ENCODE measurements around the gene VTN.

The VTN gene

DNA sequence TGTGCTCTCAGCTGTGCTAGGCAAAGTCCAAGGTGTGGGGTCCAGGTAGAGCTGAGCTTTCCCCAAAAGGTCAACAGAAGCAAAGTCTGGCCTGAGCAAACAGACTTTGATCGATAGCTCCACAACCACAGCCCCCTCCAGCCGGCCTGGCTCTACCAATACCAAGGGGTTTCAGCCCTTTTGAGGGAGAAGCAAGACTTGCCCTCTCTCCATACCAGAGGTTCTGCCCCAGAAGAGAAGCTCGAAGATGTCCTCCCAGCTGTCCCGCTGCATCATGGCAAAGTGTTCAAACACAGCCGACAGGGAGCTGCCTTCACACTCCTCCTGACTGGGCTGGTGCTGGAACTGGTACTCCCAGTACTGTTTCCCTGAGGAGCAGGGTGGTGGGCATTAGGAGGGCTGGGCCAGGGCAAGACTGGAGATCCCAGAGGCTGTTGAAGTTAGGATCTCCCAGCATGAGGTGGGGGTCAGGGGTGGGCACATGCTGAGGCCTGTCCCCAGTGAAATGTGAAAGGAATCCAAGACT is 1.7 kb downstream of the VTN start:
- DNase-seq = no peak

DNA sequence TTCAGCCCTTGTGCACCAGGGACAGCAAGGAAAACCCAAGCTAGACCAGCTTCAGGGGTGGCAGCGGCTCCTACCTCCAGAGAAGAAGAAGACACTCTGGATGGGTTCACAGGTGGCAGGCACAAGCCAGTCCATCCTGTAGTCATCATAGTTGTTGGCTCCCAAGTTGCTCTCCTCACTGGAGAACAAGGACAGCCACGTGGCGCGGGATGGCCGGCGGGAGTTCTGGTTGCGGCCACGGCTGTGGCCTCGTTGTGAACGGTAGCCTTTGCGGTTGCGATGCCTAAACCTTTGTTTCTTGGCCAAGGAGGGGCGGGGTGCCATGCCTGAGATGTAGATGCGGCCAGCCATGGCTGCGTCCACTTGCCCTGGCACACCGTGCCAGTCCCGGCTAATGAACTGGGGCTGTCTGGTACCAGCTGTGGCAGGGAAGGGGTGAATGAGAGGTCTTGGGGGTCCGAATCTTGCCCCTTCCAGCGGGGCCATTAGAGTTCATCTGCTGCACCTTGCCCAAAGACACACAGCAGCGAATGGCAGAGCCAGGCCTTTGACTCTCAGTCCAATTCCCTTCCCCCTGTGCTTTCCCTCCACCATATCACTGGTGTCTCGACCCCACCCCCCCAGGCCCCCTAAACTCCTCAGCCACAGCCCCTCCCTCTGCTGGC is 2.3 kb downstream of the VTN start:
- no peak for DNase-seq

DNA sequence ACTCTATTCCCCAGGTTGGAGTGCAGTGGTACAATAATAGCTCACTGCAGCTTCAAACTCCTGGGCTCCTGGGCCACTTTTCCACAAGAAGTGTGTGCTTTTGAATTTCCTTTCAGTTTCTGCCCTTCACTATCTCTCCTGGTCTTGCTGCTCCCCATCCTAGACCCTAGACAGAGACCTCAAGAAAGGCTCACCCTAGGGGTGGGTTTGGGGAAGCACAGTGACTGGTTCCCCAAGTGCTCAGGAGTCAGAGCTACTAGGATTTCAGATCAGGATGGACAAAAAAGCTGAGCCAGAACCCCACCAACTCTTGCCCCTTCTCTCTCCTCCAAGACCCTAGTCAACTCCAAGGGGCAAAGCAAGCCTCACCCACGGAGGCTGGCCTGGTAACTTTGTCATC is 3.5 kb downstream of the VTN start:
- no peak for DNase-seq

DNA sequence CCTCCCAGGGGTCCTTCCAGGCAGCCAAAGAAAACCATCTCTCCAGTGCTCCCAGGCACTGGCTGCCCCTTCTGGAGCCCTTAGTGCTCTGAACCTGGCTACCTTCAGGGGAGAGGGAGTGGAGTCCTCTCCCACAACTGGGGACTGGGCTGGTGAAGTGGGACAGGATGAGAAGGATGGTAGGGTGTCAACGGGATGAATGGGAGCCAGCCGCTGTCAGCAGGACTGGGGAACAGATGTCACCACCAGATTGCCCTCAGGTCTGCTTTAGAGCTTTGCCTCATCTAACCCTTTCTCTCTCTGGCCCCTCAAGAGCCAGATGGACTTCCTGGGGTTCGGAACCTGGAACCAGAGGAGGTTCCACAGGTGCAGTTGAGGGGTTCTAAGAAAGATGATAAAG is 4.6 kb downstream of the VTN start:
- DNase-seq = peak; percentile 44

DNA sequence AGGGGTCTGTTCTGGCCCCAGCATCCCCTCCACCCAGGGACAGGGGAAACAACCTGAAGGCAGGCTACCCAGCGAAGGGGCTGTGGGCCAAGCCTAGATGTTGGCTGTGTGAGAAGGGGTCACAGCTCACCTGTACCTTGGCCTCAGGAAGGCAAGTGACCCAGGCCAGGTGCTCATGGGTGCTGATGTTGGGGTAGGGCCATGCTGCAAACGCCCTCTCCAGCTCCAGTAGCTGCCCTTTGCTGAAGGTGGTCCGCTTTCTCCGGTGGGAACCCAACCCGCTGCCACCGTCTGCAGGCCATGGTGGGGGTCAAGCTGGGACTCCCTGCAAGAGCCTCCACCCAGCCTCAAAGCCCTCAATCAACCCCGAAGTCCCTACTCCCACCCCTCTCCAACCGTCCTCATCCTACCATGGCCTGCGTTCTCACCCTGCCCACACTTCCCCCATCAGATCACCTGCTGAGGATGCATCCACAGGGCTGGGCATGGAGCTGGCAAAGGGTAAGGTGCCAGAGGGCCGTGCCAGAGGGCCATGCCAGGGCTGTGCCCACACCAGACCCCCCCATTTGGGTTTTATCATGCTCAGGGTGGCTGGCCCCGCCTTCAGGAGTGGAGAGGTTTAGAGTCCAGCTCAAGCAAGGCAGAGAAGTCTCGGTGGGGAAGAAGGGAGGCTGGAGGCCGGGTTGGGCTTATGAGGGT is 5.3 kb downstream of the VTN start, which contains the start of gene SEBOX:
TSS of gene SEBOX (minus strand) at position 535 of the 699 bp plus-strand sequence. CDS start at position 487, 48 bp downstream.
- no peak for DNase-seq

DNA sequence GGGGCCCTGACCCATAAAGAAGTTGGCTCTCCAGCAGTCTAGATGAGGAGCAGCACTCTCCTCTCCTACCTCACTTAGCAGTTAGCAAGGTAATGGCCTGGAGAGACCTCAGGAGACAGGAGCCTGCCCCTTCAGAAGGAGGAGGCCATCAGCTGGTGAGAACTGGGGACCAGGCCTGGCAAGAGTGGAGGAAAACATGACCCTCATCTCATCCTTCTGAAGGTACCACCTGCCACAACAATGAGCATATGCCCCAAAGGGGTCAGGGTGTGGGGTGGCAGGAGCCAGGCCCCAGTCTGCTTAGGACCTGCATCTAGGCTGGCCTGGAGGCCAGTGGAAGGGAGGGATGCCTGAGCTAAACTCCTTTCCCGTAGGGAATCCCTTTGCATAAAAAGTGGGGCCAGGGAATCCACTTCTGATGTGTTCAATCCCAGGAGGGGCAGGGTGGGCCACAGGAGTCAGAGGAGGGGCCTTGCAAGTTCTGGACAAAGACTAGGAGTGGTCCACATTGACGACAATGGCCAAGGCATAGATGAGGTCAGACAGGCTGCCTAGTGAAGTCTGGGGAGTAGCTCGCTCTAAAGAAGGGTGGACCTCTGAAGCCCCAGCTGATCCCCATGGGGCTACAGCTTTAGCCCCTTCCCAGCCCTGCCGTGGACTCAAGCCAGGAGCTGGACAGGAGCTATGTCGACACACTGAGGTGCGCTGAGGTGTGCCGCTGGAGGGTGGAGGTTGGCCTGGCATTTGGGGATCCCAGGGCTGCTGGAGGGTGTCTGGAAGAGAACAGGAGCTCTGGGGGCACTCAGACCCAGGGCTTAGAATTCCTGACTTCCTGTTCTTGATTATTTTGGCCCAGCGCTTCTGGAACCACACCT is 6.1 kb downstream of the VTN start:
- no peak for DNase-seq

DNA sequence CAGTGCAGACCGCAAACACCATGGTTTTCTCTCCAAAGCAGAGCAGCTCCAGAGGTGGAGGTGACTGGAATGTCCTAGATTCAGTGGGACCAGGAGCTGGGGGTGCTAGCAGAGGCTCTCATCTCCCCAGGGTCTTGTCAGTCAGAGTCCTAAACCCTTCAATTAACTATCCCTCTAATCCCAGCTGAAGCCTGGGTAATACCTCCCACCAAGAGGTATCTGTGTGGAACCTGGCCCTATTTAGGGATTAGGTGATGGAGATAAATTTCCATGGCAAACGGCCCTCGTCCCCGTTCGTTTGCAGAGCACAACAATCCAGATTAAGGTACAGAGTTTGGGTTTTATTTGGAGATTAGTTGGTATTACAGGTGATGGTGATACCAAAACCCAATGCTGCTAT is 6.9 kb downstream of the VTN start:
- no peak for DNase-seq

DNA sequence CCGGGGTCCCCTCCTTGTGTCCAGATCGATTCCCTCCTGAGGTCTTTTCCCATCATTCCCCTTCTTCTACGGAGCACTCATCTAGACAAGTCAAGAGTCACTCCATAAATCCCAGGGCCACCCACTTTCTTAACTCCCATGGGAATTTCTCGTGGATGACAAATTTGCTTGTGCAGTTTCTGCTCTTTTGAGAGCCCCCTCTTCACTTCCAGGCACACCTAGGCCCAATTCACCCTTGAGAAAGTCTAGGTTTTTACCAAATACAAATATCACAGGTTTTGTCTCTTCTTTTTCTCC is 12.3 kb downstream of the VTN start:
- DNase-seq = no peak

DNA sequence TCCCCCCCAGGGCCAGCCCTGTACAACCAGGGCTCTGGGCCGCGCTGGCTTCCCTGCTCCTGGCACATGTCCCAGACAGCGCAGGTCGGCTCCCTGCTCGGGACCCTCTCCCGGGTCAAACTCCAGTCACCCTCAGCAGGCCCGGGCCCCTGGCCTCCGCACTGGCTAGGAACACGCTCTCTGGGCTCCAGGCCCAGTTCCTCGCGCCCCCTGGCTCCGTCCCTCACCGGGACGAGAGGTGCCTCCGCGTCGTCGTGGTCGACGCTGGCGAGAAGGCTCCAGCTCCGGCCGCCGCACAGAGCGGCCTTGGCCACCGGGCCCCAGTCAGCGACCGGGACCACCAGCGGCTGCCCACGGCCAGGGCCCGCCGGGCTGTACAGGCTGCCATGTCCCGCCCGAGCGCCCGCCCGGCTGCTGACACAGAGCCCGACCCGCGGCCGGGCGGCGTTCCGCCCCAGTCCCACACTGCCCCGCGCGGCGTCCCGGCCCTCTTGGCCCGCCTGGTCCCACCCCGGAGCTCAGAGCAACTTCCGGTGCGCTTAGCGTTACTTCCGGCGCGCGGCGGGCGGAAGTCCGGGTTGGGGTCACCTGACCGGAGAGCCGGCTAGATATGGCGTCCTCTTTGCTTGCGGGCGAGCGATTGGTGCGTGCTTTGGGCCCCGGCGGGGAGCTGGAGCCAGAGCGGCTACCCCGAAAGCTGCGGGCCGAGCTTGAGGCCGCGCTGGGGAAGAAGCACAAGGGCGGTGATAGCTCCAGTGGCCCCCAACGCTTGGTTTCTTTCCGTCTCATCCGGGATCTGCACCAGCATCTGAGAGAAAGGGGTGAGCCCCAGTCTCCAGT is 12.8 kb downstream of the VTN start, which contains the start of gene POLDIP2:
TSS of gene POLDIP2 (minus strand) at position 467 of the 840 bp plus-strand sequence. CDS start at position 388, 79 bp downstream.
- DNase-seq = peak; percentile 73

DNA sequence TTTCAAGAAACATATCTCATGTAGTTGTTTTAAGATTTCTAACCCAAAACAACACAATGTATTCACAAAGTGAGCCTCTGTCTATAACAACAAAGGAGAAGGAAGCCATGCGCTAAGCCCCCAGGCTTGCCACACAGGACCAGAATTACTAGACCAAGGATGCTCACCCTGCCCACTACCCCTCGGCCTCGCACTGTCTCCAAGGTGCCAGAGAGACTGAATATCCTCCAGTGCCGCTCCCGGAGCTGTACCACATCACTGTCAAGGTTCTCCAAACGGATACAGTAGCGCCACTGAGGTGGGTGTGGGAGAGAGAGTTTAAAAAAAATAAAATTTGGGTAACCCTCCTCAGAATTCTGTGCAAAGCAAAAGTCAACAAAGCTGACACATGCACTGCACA is 19.8 kb downstream of the VTN start:
- no peak for DNase-seq

DNA sequence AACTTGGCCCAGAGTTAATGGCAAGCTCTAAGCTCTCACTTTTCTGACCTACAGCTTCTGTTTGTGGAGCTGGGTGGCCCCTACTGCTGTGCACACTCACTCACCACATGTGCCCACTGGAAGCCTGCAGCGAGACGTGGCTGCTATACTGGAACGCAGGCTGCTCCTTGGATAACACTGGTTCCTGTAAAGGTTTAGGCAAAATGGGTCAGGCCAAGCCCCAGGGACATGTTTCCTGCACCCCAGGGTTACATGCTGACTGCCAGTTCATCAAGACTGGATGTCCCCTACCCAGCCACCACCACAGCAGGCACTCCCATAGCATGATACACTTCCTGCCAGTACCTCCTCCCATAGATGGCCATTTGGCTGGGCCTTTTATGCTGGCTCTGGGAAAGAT is 21.1 kb downstream of the VTN start:
- no peak for DNase-seq

DNA sequence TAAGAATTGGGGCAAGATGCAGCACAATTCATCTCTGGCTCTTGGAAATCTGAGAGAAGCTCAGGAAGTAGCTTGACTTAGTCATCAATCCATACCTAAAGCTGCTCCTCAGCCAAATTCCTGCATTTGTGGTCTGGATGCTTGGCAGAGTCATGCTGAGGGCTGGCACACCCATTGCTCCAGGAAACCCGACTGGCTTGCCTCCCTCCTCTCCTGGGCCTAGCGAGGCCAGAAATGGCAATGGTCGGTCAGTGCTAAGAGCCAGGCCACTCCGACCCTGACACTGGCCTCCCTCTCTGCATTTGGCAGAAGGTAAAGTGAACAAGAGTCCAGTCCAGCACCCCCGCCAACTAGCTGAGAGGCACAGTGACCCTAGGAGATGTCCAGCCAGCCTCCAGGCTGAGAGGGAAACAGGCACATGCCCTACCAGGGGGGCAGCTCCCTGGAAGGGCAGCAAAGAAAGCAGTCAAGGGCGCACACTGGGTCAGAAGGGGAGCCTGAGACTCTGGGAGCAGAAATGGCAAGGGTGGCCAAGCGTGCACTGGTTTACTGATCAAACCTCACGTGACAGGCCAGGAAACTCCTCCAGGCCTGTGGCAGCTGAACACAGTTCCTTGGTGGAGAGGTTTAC is 22.7 kb downstream of the VTN start:
- DNase-seq = no peak

DNA sequence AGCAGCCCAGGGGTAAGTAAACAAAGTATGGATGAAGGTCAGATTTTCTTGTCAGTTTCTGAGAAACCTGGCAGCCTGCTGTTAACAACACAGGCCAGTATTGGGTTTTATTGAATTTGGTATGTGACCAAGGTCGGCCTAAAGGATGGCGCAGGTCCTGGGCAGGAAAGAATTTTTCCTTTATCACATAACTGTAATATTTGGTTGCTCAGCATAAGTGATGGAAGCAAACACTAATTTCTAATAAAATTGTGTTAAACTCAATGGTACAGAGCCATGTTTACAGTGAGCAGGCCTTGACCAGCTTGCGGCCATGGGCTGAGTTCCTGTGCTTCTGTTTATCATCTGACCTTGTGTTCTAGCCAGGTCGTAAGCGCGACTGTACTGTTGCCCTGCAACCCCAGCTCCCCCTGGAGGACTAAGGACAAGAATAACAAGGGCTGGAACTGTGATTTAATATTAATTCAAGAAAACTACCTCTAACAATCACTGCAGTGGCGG is 23.3 kb downstream of the VTN start:
- no peak for DNase-seq

DNA sequence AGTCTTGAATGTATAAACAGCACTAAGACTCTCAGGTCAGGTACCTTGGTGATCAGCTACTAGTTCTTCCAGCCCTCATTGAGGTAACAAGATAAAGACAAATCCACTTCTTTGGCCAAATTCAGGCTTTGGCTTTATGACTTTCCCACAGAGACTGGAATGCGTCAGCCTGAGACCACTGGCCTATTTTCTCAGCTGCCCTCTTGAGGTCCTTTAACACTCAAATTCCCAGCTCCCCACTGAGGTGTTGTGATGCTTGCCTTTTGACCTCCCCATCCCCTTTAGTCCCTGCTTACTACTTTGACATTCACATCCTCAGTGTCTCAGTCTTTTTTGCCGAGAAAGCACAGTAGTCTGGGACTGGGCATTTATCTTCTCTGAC is 23.9 kb downstream of the VTN start:
- DNase-seq = no peak

DNA sequence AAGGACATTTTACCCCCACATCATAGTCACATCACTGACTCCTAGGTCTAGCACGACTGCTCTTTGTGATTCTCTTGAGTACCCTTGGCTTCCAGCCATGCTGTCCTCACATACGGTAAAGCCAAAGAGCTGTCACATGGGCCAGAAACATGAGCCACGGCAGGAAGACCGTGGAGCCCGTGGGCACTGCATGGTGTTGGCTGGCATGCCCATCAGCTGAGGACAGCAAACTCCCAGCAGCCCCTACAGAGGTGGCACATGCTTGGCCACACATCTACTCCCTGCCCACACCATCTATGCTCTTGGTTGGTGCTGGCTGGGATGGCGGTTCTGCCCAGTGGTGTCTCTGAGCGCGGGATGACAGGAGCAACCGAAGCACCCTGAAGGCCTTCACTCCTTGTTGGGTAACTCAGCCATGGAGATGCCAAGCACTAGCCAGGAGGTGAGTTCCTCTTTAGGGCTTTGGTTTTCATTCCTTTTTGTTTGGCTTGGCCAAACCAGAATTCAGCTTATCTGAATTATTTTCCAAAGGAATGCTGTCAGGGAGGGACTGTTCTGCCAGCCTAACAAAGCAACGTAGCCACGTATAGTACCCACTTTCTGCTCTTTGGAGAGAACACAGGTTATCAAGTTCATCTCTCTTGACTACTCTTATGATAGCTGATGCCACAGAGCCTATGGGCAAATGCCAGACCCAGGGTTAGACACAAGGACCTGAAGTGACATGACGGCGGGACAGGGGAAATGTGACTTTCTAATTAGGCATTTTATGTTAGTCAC is 24.5 kb downstream of the VTN start:
- no peak for DNase-seq

DNA sequence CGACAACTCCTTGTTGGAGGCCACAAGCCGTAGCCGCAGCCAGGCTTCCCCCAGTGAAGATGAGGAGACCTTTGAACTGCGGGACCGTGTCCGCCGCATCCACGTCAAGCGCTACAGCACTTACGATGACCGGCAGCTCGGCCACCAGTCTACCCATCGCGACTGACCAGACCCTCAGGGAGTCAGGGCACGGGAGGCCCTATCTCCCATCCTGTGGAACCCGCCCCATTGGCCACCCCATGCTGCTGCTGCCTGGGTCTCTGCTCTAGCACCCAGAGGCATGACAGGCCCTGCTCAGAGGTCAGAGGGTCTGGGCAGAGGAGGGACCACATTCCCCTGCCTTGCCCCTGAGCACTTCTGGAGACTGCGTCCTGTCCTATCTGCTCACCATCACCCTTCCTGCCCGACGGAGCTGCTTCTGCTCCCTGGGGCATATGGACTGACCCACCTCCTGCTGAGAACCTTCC is 25.6 kb downstream of the VTN start:
- DNase-seq = no peak

DNA sequence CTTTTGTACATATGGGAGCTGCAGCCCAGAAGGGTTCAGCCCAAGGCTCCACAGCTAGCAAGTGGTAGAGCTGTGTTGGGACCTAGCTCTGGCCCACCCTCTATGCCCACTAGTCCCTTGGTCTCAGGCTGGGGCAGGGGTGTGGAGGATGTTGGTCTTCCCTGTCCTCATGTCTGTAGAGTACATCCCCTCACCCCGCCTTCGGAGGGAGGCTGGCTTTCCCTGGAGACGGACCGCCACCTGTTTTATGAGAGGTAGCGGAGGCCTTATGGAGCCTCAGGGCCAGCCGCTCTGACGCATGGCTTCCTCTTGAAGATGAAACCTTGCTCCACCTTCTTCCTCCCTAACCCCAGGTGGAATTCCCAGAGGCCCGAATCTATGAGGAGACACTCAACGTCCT is 26.1 kb downstream of the VTN start:
- DNase-seq = no peak

DNA sequence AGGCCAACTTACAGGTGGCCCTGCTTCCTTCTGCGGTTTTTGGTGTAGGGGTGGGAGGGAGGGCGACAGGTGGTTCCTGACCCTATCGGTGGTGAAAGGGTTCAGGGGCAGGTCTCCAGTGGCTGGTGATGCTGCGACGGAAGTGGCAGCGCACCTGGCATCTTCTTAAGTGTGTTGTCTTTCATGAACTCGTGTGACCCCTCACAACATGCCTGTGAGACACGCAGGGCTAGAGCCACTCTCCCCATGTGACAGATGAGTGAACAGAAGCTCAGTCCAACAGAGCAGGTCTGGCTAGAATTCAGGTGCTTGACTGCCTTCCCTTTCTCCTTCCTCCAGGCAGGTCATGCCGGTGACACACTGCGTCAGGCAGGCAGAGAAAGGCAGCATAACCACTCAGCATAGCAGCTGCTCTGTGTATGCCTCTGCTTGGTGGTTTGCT is 26.6 kb downstream of the VTN start:
- DNase-seq = no peak

DNA sequence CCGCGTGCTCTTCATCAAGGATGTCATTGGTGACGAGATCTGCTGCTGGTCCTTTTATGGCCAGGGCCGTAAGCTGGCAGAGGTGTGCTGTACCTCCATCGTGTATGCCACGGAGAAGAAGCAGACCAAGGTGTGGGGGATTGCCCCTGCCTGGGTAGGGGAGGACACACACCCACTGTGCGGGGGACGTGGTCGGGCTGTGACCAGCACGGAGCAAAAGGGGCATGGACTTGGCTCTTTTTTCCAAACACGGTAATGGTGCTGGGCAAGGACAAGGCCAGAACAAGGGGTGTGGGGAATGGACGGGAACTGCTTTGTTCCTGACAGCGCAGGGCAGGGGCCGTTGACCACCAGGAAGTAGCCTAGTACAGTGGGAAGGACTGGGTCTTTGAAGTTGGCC is 27.8 kb downstream of the VTN start:
- DNase-seq = no peak

DNA sequence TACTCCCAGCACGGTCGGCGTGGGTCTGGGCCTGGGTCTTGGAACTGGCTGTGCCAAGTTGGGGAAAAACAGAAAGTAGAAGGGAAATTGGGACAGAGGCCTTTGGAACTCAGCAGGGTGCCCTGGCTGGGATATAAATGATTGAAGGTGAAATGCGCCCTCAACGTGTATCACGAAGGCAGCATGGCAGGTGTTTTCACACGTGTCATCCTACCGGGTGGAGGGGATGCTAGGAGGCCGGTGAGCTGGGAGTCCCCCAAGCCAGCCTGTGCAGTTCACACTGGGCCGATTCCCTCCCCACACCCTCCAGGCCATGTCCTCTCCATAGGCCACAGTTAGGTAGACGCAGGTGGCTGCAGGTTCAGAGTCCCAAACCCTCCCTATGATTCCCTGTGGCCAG is 28.6 kb downstream of the VTN start:
- DNase-seq = no peak

DNA sequence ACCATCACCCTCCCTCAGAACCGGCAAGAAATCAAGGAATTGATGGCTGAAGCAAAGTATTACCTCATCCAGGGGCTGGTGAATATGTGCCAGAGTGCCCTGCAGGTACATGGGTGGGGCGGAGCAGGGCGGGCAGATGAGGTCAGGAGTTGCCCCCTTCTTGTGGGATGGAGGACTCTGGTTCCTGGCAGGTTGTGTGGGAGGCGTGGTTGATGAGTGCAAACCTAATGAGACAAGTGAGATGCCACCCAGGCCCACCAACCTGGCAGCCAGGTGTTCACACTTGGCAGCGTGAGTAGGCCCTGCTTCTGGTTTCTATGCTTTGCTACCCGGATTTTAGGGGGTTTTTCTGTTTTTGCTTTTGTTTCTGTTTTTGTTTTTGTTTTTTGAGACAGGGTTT is 29.7 kb downstream of the VTN start:
- DNase-seq = no peak

All from NCI-H524 treated with DMSO at 0.1 percent for 48 hours (cell line).